Kidney epithelial cell (primary cell): ENCODE measurements around the gene KIAA1755. TPM values are rescaled to one million over a fixed set of nuclear protein-coding genes. Genes with fewer than 3 reads are reported as not detected.

Source experiments
- DNase-seq: peaks from one replicate; pipeline ENCODE4 v3.0.0-alpha.2; 2010; ENCODE audit warnings: low read depth
- H3K27me3 ChIP-seq: 2 replicates; pipeline ENCODE4 v1.6.0; 2011; ENCODE audit warnings: low read length; ENCODE audit not compliant: control insufficient read depth, insufficient read depth
- H3K36me3 ChIP-seq: 2 replicates; pipeline ENCODE4 v1.5.1; 2011; ENCODE audit warnings: low read length; ENCODE audit not compliant: control insufficient read depth, insufficient read depth
- H3K4me3 ChIP-seq: 2 replicates; pipeline ENCODE4 v1.5.1; 2011; ENCODE audit warnings: low read depth, mild to moderate bottlenecking, control low read depth, low read length
- total RNA-seq: library from RNA; depleted of rRNA; stranded (reverse); fragments of >200 nt; gene quantifications from 2 replicates; pipeline ENCODE4 v1.2.3, GENCODE V29; 2015
- TF ChIP-seq, protein P1 (sequence below): IDR thresholded peaks from 2 replicates; pipeline ENCODE4 v1.5.1; 2011; ENCODE audit warnings: mild to moderate bottlenecking, moderate library complexity, low read length, control low read depth, inconsistent platforms; ENCODE audit not compliant: insufficient read depth, poor library complexity, severe bottlenecking

KIAA1755 gene
- total RNA-seq, 1 donor from 2014 or later, result 1.4 TPM

DNA sequence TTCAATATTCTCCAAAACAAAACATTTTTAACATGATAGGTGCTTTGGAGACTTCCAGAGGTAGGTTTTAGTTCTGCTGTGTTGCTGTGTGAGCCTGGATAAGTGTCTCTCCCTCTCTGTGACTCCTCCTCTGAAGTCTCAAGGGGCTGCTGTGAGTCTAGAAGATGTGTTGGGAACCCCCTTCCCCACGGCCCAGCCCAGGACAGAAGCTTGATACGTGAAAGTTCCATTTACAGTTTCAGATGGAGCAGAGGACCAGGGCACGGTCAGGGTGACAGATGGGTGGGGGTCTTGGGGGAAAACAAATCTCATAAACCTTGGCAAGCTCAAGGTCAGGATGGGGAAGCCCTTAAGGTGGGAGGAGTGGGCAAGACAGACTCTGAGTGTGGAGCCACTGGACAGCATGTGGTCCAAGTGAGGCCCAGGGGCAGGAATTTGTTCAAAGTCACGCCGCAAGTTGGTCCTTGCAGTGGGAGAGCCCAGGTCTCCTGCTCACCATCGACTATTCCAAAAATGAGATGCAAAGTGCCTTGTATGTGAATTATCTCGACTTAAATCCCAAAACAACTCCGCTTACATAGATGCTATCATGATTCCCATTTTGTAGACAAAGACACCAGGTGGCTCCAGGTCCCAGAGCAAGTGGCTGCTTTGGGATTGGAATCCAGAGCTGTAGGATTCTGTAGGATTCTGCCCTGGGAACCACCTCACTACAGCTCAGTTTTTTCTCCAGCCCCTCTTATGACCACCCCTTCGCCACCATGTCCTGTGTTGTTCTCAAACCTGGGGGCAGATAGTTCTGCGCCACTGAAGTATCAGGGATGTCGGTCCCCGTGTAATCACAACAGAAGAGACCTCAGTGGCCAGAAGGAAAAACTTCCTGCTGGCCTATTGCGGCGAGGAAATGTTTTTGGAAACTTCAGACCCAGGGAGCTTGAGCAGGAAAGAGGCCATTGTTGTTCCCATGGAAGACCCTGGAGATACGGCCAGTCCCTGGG, 97.4 kb downstream of the KIAA1755 start:
- Histone ChIP-seq H3K36me3 (no peaks in the 10 kb centered on the region), H3K27me3 (no peaks in the 10 kb centered on the region), H3K4me3 (peak overlapping the region; percentile 60)
- TF ChIP-seq, protein P1, sequence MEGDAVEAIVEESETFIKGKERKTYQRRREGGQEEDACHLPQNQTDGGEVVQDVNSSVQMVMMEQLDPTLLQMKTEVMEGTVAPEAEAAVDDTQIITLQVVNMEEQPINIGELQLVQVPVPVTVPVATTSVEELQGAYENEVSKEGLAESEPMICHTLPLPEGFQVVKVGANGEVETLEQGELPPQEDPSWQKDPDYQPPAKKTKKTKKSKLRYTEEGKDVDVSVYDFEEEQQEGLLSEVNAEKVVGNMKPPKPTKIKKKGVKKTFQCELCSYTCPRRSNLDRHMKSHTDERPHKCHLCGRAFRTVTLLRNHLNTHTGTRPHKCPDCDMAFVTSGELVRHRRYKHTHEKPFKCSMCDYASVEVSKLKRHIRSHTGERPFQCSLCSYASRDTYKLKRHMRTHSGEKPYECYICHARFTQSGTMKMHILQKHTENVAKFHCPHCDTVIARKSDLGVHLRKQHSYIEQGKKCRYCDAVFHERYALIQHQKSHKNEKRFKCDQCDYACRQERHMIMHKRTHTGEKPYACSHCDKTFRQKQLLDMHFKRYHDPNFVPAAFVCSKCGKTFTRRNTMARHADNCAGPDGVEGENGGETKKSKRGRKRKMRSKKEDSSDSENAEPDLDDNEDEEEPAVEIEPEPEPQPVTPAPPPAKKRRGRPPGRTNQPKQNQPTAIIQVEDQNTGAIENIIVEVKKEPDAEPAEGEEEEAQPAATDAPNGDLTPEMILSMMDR, result no peak
- no peak for DNase-seq

DNA sequence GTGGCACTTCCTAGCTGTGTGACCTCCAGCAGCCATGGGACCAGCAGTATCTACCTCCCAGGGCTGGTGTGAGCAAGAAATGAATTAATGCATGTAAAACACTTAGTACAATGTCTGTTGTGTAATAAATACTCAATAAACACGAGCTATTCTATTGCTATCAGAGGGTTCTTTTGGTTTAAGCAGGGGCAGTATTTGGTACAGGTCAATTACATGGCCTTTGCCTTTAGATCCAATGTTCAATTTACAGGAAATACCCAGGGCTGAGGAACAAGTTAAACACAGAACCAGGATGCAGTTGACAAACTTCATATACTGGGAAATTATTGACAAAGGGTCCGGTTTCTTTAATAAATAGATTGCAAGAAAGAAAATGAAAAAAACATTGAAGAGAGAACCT, 98.4 kb downstream of the KIAA1755 start:
- no peak for DNase-seq
- Histone ChIP-seq H3K27me3 (no peaks in the 10 kb centered on the region), H3K36me3 (no peaks in the 10 kb centered on the region), H3K4me3 (no peak overlapping the region)
- TF ChIP-seq, protein P1, result no peak

DNA sequence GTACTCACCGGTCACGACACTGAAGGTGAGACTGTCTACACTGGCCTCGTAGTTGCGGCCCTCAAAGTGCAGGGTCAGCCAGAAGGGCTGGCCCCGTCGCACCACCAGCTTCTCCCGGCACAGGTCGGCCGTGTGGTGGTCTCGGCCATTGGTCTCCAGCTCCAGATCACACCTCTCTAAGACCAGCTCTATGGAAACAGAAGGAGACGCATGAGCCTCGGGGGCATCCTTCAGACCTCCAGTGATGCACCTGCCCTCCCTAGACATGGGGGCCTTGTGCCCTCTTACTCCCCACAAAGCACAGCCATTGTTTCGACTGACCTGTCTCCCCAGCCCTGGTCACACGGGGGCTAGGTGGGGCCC, 99.1 kb downstream of the KIAA1755 start:
- H3K36me3 ChIP-seq, result no peaks in the 10 kb centered on the region
- no peak overlapping the region for H3K4me3 ChIP-seq
- H3K27me3 ChIP-seq, result no peaks in the 10 kb centered on the region
- DNase-seq, result no peak
- TF ChIP-seq, protein P1, result no peak

Other genes starting within 250 kb of the KIAA1755 start
- 18.8 and 26.3 TPM in 2 replicates for gene TTI1, start 227.3 kb downstream of the KIAA1755 start, total RNA-seq
- 12.7 and 21.1 TPM in 2 replicates for gene RPRD1B, start 227.0 kb downstream of the KIAA1755 start, total RNA-seq
- gene TGM2, start 95.5 kb downstream of the KIAA1755 start, total RNA-seq, result 115 and 135 TPM in 2 replicates
- not detected in 2 replicates for gene BPI, start 43.4 kb upstream of the KIAA1755 start, total RNA-seq
- not detected in 2 replicates for gene LBP, start 85.7 kb upstream of the KIAA1755 start, total RNA-seq
- gene SNHG17, start 174.6 kb upstream of the KIAA1755 start, total RNA-seq, result 34.2 and 47.6 TPM in 2 replicates
- gene RALGAPB, start 212.1 kb upstream of the KIAA1755 start, total RNA-seq, result 32.9 and 35.1 TPM in 2 replicates